SIG-M5 (cell line): ENCODE measurements around the gene MCF2L.

Source experiments
- DNase-seq: peaks from one replicate; lab custom pipeline; 2025; lab: John Stamatoyannopoulos, UW

Gene MCF2L

GRCh38 chr13:113033054-113033850, 64.2 kb downstream of the MCF2L start:
- no peak for DNase-seq

DNA sequence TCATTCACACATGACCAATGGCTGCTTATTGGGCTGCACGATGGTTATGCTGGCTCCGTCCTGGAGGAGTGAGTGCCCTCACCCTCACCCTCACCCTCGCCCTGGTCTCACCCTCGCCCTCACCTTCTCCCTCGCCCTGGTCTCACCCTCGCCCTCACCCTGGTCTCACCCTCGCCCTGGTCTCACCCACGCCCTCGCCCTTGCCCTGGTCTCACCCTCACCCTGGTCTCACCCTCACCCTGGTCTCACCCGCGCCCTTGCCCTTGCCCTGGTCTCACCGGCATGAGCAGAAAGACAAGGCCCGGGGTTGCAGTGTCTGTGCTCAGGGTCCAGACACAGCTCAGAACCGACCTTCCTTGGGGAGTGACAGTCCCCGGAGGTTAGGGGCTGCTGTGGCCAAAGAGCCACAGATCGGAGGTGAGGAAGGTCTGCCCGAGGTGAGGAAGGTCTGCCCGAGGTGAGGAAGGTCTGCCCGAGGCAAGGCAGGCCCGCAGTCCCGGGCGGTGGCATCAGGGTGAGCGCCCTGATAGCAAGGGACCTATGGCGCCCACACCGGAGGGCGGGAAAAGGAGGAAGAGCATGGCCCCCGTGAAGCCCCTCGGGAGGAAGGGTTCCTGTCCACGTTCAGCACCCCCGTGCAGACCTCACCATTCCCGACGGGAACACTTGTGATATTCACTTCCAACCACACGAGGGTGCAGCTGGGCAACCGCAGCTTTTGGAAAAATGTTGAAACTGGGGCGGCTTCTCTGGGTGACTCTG, 65.6 kb downstream of the MCF2L start:
- DNase-seq = no peak

GRCh38 chr13:113035213-113035800, 66.3 kb downstream of the MCF2L start:
- no peak for DNase-seq

- DNase-seq = no peak
These were observed 67.4 kb downstream of the MCF2L start for GRCh38 chr13:113036401-113036800.

- no peak for DNase-seq
These were observed 71.0 kb downstream of the MCF2L start for GRCh38 chr13:113040031-113040430.

DNA sequence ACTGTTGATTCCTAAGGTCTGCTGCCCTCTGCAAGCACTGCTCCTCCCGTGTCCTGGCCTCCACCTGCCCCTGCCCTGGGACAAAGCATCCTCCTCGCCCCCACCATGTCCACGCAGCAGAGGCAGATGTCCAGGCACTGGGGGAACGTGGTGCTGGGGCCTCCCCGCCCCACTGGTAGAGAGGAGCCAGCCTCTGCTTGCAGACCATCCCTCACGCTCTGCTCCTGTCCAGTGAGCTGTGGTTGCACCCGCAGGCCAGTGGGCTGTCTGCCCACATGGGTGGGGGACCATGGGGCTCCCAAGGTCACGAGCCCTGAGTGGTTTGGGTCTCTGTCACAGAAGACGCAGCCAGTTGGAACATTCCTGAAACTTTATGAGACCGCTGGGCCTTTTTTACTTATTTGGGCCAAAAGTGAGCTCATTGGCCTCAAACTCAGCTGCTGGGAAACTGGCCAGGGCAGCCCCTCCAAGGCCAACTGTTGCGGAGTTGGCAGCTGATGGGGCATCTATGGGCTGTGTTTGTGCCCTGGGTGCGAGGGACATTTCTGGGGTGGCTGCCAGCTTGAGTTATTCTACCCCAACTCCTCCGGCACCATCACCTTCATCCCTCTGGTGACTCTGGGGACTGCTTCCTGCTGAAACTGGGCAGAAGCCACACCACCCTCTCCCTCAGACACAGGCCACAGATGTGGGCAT, 71.7 kb downstream of the MCF2L start:
- DNase-seq = no peak

- no peak for DNase-seq
These were observed 72.3 kb downstream of the MCF2L start for GRCh38 chr13:113041293-113041690.

DNA sequence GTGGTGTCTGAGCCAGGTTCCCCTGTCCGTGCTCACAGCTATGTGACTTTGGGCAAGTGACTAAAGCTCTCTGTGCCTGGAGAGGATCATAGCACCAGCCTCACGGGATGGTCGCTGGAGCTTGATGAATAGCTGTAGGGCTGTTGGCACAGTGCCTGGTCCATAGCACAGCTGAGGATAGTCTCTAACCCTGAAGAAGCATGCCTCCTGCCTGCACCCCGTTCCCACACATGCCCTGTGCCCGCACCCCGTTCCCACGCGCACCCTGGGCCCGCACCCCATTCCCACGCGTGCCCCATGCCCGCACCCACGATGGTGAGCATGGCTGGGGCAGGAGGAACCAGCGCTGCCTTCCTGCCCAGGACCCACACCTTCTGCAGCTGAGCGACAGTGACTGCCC, 72.9 kb downstream of the MCF2L start:
- no peak for DNase-seq

GRCh38 chr13:113042456-113042855, 73.4 kb downstream of the MCF2L start:
- DNase-seq = no peak

GRCh38 chr13:113043001-113043630, 74.1 kb downstream of the MCF2L start:
- no peak for DNase-seq

GRCh38 chr13:113043931-113044330, 74.9 kb downstream of the MCF2L start:
- DNase-seq = no peak

DNA sequence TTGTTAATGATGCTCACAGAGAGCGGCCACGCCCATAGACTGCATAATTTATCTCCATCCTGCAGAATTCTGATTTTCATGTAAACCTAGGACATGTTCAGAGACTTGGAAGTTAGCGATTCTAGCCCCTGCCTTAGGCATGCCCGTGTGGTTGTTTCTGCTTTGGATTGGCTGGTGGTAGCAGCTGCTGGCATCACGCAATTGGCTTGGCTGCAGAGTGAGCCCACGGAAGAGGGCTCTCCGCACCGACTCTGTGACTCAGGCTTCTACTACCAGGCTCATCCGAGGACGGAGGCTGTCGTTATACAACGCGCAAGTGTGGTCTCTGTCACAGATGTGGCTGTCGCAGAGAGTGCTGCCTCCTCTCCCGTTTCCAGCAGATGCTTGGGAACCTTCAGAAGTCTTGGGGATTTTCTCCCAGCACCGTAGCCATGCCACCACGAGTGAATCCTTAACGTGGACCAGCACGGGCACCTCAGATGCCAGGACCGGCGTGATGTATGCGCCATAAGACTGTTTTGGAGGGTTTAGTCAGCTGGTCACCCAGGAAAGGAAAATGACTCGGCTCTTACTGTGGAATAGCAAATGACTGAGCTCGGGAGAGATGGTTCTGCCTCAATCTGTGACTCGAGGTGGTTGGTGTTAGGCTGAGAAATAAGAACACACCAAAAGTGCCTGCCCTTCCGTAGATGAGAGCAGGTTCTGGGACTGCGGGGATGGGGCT, 75.5 kb downstream of the MCF2L start:
- DNase-seq = no peak

DNA sequence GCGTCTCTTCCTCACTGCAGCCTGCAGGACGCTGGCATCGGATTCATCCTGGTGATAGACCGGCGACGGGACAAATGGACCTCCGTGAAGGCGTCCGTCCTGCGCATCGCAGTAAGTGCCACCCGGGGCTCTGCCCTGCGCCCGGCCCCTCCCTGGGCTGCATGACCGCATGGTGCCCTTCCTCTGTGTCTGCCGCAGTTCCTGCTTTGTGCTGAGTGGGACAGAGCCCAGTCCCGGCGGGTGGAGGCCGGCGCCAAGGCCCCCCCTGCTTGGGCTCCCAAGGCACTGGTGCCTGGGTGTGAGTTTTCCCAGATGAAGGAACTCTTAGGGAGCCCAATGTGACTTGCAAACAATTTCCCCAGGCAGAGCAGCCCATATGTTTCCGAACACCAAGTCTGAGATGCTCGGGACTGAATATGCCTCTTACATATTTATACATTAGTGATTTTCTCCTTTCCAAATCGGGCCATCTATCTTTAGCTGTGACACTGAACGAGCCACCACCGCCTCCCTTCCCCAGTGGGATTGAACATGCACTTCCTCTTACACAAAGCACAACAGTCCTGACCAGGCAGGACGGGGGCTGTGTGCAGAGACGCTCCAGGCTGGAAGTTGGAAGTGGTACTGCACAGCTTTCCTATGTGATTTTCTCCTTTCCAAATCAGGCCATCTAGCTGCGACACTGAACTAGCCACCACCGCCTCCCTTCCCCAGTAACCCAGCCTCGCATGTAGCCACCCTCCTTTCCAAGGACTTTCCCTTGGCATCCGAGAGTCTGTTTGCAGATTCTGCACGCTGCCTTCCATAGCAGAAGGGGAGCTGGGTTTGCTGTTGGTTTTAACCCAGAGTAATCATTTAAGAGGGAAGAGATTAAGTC, 76.5 kb downstream of the MCF2L start:
- DNase-seq = no peak

DNA sequence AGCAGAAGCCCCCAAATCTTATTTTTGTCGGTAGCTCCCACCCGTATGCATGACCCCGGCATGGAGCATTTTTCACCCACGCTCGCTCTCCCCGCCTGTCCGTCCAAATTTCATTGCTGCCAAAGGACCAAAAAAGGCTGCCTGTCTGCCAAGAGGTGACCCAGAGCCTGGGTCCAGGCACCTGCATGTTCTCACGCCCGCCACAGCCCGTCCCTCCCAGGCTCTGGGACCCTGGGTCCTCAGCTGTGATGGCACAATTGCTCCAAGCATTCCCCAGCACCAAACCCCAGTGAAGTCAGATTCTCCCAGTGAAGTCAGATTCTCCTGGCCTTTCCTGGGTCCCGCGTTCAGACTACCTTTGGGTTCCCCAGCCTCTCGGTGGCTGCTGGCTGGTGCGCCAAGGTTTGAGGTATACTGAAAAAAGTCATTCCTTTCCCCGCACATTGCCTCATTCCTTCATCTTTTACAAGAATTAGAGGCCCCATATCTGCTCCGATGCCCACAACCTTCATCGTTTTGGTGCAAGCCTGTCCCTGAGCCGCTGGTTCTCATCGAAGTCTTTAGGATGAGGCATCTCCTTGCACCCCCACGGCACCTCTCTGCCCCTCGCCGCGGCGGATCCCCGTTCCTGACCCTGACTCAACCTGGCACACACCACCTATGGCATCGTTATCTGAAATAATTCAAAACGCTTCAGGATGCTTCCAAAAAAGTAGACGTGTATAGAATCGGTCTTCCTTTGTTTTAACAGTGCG, 77.3 kb downstream of the MCF2L start:
- DNase-seq = no peak

DNA sequence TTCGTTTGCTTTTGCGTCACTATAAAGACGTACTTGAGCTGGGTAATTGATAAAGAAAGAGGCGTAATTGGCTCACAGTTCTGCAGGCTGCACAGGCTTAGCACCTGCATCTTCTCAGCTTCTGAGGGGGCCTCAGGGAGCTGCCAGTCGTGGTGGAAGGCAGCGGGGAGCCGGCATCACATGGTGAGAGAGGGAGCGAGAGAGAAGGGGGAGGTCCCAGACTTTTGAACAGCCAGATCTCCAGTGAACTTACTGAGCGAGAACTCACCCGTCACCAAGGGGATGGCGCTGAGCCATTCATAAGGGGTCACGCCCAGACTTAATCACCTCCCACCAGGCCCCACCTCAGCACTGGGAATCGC, 77.8 kb downstream of the MCF2L start:
- no peak for DNase-seq

GRCh38 chr13:113047587-113047986, 78.6 kb downstream of the MCF2L start:
- no peak for DNase-seq

DNA sequence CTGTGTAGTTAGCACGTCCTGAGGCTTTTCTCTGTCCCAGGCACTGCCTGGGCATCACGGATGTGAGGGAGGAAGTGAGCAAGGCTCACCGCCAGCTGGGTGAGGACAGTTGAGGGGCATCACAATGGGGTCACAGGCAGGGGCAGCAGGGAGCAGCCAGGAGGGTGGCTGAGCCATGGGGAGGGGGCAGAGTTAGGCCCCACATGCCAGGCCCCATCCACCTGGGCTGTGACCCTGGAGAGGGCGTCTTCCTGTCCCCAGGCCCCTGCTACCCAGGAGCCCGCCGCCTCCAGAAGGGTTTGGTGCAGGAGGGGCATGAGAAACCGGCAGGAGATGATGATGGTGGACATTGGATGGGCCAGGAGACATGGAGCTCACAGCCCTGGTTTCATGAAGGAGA, 79.8 kb downstream of the MCF2L start:
- no peak for DNase-seq

DNA sequence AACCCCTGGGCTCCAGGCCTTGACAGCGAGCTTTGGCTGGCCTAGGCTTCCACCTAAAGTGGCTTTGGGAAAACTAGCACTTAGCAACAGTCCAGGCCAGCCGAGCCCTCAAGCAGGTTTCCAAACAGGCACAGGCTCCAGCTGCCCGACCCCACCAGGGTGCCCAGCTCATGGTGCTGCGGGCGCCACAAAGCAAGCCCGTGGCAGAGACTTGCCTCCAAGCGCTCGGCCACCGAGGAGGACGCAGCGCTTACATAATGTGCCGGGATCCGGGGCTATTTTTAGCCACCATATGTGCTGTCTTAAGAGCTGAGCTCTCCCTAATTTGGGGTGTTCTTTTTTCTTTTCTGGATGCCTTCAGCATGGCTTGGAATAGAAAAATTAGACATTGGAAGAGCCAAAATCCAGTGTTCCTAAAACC, 80.5 kb downstream of the MCF2L start:
- no peak for DNase-seq

DNA sequence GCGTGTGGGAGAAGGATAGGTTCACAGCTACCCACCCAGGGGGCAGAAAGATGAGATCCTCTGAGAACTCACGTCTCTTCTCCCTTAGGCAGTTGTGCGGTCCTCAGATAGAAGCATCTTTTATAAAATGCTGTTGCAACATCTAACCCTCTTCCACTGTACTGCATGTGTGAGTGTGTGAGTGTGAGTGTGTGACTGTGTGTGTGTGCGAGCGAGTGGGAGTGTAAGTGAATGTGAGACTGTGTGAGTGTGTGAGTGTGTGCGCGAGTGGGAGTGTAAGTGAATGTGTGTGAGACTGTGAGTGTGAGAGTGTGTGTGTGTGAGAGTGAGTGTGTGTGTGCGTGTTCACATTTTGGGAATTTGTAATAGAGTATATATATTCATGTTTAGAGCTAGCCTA, 81.0 kb downstream of the MCF2L start:
- no peak for DNase-seq
